Astrocyte (in vitro differentiated cells and primary cell): Measurements from ENCODE around the gene OXLD1. TPM values are rescaled to one million over a fixed set of nuclear protein-coding genes. Genes with fewer than 3 reads are reported as not detected.

ENCODE experiments used
- DNase-seq: peaks from one replicate; pipeline ENCODE4 v3.0.0-alpha.2; 2010; ENCODE audit warnings: low read depth
- FAIRE-seq: peaks from 2 replicates; lab custom pipeline; 2011; peaks lifted over from hg19 to GRCh38; lab: Jason Lieb, UNC
- H2AFZ ChIP-seq: 2 replicates; pipeline ENCODE4 v1.6.0; 2012; ENCODE audit warnings: low read depth, low read length, inconsistent platforms
- H3K27ac ChIP-seq: 2 replicates; pipeline ENCODE4 v1.5.1; 2011; ENCODE audit warnings: low read depth, low read length, inconsistent platforms
- H3K27me3 ChIP-seq: 2 replicates; pipeline ENCODE4 v1.6.0; 2011; ENCODE audit warnings: low read length, inconsistent platforms; ENCODE audit not compliant: insufficient read depth
- H3K36me3 ChIP-seq: 2 replicates; pipeline ENCODE4 v1.5.1; 2011; ENCODE audit warnings: low read length, inconsistent platforms; ENCODE audit not compliant: insufficient read depth
- H3K4me1 ChIP-seq: 2 replicates; pipeline ENCODE4 v1.5.1; 2011; ENCODE audit warnings: low read length, inconsistent platforms; ENCODE audit not compliant: insufficient read depth
- H3K4me2 ChIP-seq: 2 replicates; pipeline ENCODE4 v1.6.0; 2012; ENCODE audit warnings: low read length, inconsistent platforms
- H3K4me3 ChIP-seq: 2 replicates; pipeline ENCODE4 v1.5.1; 2011; ENCODE audit warnings: low read depth, mild to moderate bottlenecking, low read length, inconsistent platforms; ENCODE audit not compliant: insufficient read depth
- H3K79me2 ChIP-seq: 2 replicates; pipeline ENCODE4 v1.6.0; 2012; ENCODE audit warnings: mild to moderate bottlenecking, low read length, inconsistent platforms; ENCODE audit not compliant: insufficient read depth
- H3K9ac ChIP-seq: 2 replicates; pipeline ENCODE4 v1.6.0; 2012; ENCODE audit warnings: mild to moderate bottlenecking, low read length, inconsistent platforms
- H3K9me3 ChIP-seq: 2 replicates; pipeline ENCODE4 v1.5.1; 2012; ENCODE audit warnings: low read depth, mild to moderate bottlenecking, low read length, inconsistent platforms; ENCODE audit not compliant: insufficient read depth
- H4K20me1 ChIP-seq: 2 replicates; pipeline ENCODE4 v1.6.0; 2012; ENCODE audit warnings: low read length, inconsistent platforms; ENCODE audit not compliant: insufficient read depth
- H3K27ac Mint-ChIP-seq: one replicate; pipeline ENCODE4 v1.8.0; 2021; ENCODE audit warnings: mild to moderate bottlenecking, mixed read lengths; ENCODE audit not compliant: unreplicated experiment
- H3K27me3 Mint-ChIP-seq: one replicate; pipeline ENCODE4 v1.8.0; 2021; ENCODE audit warnings: low read depth, mixed read lengths; ENCODE audit not compliant: unreplicated experiment
- H3K36me3 Mint-ChIP-seq: one replicate; pipeline ENCODE4 v1.8.0; 2021; ENCODE audit warnings: low read depth, mixed read lengths; ENCODE audit not compliant: unreplicated experiment
- H3K4me1 Mint-ChIP-seq: one replicate; pipeline ENCODE4 v1.8.0; 2021; ENCODE audit warnings: low read depth, mixed read lengths; ENCODE audit not compliant: unreplicated experiment
- H3K4me3 Mint-ChIP-seq: one replicate; pipeline ENCODE4 v1.8.0; 2021; ENCODE audit warnings: mild to moderate bottlenecking, moderate library complexity, mixed read lengths; ENCODE audit not compliant: unreplicated experiment
- H3K9me3 Mint-ChIP-seq: one replicate; pipeline ENCODE4 v1.8.0; 2021; ENCODE audit warnings: mild to moderate bottlenecking, mixed read lengths; ENCODE audit not compliant: unreplicated experiment
- EZH2 ChIP-seq: IDR thresholded peaks from 2 replicates; pipeline ENCODE4 v1.6.1; 2012; ENCODE audit warnings: mild to moderate bottlenecking, low read length, inconsistent platforms; ENCODE audit not compliant: insufficient read depth
- total RNA-seq: library from RNA; stranded (reverse); gene quantifications from 2 replicates; pipeline ENCODE4 v1.2.1, GENCODE V29; 2021
- TF ChIP-seq, protein P1 (sequence below): IDR thresholded peaks from 2 replicates; pipeline ENCODE4 v1.5.1; 2011; ENCODE audit warnings: low read depth, mild to moderate bottlenecking, inconsistent platforms, low read length, moderate library complexity; ENCODE audit not compliant: insufficient read depth

Gene OXLD1
- total RNA-seq, 1 donor from 2014 or later: 22.0 TPM

DNA sequence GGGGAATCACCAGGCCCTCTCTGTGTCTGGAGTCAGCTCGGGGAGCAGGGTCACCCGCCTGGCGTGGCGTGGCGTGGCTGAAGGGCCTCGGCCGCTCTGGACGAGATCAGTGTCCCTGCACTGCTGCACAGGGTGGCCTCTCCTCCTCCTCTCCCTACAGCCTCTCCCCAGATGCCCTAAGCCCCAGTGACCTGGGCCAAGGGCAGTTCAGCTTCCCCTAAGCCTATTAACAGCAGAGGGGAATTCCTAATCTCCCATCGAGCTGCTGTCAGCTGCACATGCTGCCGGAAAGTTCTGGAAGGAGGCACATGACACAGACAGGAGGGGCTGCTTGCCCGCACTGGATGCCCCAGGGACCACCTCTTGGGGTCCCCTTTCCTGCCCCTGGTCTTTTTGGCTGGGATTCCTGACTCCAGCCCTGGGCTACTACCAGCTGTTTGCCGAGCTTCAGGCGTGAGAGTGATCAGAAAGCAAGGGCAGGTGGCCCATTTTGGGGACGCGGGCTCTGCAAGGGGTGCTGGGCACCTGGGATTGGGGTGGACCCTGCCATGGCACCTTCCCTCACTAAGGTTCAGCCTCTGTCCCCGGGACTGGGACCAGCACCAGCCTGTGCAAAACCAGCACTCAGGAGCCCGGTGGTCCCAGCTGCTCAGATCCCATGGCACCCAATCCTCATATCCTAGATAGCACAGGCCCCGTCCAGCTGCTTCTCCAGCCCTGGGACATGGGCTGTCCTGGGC is 10.9 kb downstream of the OXLD1 start:
- H3K9ac ChIP-seq: no peak overlapping the region
- H3K9me3 ChIP-seq: no peaks in the 10 kb centered on the region
- Mint-ChIP-seq H3K4me3 (no peak overlapping the region), H3K27me3 (no peaks in the 10 kb centered on the region), H3K4me1 (no peaks in the 10 kb centered on the region), H3K27ac (no peak overlapping the region), H3K9me3 (no peaks in the 10 kb centered on the region), H3K36me3 (no peaks in the 10 kb centered on the region)
- no peak for DNase-seq
- TF ChIP-seq, protein P1, sequence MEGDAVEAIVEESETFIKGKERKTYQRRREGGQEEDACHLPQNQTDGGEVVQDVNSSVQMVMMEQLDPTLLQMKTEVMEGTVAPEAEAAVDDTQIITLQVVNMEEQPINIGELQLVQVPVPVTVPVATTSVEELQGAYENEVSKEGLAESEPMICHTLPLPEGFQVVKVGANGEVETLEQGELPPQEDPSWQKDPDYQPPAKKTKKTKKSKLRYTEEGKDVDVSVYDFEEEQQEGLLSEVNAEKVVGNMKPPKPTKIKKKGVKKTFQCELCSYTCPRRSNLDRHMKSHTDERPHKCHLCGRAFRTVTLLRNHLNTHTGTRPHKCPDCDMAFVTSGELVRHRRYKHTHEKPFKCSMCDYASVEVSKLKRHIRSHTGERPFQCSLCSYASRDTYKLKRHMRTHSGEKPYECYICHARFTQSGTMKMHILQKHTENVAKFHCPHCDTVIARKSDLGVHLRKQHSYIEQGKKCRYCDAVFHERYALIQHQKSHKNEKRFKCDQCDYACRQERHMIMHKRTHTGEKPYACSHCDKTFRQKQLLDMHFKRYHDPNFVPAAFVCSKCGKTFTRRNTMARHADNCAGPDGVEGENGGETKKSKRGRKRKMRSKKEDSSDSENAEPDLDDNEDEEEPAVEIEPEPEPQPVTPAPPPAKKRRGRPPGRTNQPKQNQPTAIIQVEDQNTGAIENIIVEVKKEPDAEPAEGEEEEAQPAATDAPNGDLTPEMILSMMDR: no peak
- no peak for TF ChIP-seq EZH2
- no peaks in the 10 kb centered on the region for H4K20me1 ChIP-seq
- H3K36me3 ChIP-seq: no peaks in the 10 kb centered on the region
- FAIRE-seq: no peak
- no peak overlapping the region for H3K4me3 ChIP-seq
- no peaks in the 10 kb centered on the region for H3K27me3 ChIP-seq
- H3K27ac ChIP-seq: no peak overlapping the region
- H3K4me1 ChIP-seq: peaks cover 8% of the 10 kb centered on the region
- H3K4me2 ChIP-seq: no peak overlapping the region
- no peaks in the 10 kb centered on the region for H3K79me2 ChIP-seq
- H2AFZ ChIP-seq: no peak overlapping the region

DNA sequence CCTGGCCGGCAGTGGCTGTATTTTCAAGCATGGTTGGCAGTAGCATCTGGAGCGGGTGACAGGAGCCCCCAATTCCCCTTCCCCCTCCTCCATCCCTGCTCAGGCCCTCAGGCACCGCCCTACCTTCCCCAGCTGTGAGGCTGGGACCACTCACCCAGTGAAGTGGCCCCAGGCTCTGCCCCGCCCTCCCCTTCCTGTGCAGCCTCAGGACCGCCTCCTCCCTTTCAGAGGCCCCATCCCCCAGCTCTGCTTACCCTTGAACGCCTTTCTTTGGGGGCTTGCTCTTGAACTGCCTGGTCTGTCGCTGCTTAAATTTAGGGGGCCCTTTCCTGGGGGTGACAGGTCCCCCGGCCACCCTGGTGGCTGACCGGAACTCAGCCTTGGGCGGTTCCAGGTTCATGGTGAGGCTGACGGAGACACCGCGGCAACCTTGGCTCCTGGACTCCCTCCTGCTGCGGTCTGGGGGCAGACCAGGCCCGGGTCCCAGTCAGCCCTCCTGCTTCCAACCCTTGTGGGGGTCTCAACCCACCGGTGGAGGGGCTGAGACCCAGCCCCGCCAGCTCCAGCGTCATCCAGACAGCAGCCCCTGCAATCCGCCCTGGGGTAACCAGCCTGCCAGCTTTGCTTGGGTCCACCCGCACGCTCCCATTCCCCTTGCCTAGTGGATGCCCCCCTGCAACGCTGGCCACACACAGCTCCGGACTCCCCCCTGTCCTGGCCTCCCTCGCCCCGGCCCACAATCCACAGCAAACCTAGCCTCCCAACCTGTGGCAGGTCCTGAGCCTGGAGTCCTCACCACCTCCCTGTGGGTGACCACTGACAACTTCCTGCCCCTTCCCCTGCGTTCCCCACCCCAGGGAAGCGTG is 13.3 kb downstream of the OXLD1 start:
- Histone ChIP-seq H3K27ac (no peak overlapping the region), H3K4me1 (peaks cover 8% of the 10 kb centered on the region), H3K4me3 (no peak overlapping the region), H3K4me2 (peak overlapping the region; percentile 13), H3K9me3 (peaks cover 7% of the 10 kb centered on the region), H3K9ac (no peak overlapping the region), H4K20me1 (no peaks in the 10 kb centered on the region), H3K36me3 (no peaks in the 10 kb centered on the region), H3K27me3 (peaks cover 9% of the 10 kb centered on the region), H3K79me2 (no peaks in the 10 kb centered on the region), H2AFZ (peak overlapping the region; percentile 41)
- TF ChIP-seq, protein P1: no peak
- no peak for TF ChIP-seq EZH2
- Mint-ChIP-seq H3K36me3 (no peaks in the 10 kb centered on the region), H3K4me3 (no peak overlapping the region), H3K9me3 (no peaks in the 10 kb centered on the region), H3K27ac (no peak overlapping the region), H3K4me1 (no peaks in the 10 kb centered on the region), H3K27me3 (peaks cover 5% of the 10 kb centered on the region)
- FAIRE-seq: no peak
- no peak for DNase-seq
